Endothelial cell of umbilical vein (primary cell): ENCODE measurements around the gene KRTAP13-3.

Experiments used
- CTCF ChIP-seq, 2 donors: IDR thresholded peaks; 1 replicate in 1 of 2; 2 replicates in 1 of 2; pipeline ENCODE4 v1.5.1; 2011; ENCODE audit warnings: low read length in 2 of 2, mild to moderate bottlenecking in 2 of 2, moderate library complexity in 2 of 2, control low read depth in 1 of 2, inconsistent platforms in 1 of 2, low read depth in 1 of 2; ENCODE audit not compliant: insufficient read depth in 1 of 2; ENCODE audit errors: extremely low read depth in 1 of 2
- EZH2 ChIP-seq: IDR thresholded peaks from 2 replicates; pipeline ENCODE4 v1.6.1; 2012; ENCODE audit warnings: borderline replicate concordance, low read depth, mild to moderate bottlenecking, moderate library complexity, low read length, inconsistent platforms; ENCODE audit not compliant: severe bottlenecking
- JUN ChIP-seq: IDR thresholded peaks from 2 replicates; pipeline ENCODE4 v1.6.1; 2011; ENCODE audit warnings: borderline replicate concordance, low read depth; ENCODE audit not compliant: insufficient read length, insufficient read depth
- MYC ChIP-seq: IDR thresholded peaks from one replicate; pipeline ENCODE4 v1.6.1; 2011; ENCODE audit warnings: mild to moderate bottlenecking, low read depth, low read length
- POLR2AphosphoS5 ChIP-seq: IDR thresholded peaks from 2 replicates; pipeline ENCODE4 v1.6.1; 2012; ENCODE audit warnings: low read depth, mild to moderate bottlenecking, control low read depth, low read length, moderate library complexity; ENCODE audit not compliant: insufficient read depth

DNA sequence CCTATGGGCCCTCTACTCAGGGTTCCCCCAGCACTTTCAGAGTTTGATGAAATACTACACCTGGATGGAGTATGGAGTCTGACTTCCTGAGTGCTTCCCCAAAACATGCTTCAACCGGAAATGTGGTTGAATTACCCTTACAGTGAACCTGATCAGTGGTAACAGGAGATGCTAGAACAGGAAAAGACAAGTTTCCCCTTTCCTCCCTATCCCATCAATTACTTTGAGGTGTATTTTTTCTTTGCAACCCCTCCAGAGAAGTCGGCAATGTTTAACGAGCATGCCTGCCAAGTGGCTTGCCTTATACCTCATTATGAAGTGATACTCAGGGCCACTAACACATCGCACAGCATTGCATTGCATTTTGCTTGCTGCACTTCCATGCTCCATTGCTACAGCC lies 21.3 kb upstream of the KRTAP13-3 start:
- TF ChIP-seq EZH2 (no peak), MYC (no peak), POLR2AphosphoS5 (no peak), CTCF (IDR thresholded peaks at IDR 0.05; ENCODE audit: extremely low read depth in 1 of 2, insufficient read depth in 1 of 2, low read depth in 1 of 2, low read length in 2 of 2) (no peak), JUN (no peak)
